Mesothelial cell of epicardium (in vitro differentiated cells): ENCODE data around the gene CFAP77. TPM values are rescaled to one million over a fixed set of nuclear protein-coding genes. Genes with fewer than 3 reads are reported as not detected.

Experiments used
- DNase-seq, 2 experiments: peaks; one replicate each; pipeline ENCODE4 v3.0.0; 2021; ENCODE audit warnings: low spot score in 2 of 2; ENCODE audit not compliant: unreplicated experiment in 2 of 2
- H3K27ac Mint-ChIP-seq: 2 replicates; pipeline ENCODE4 v1.8.0; 2021; ENCODE audit warnings: mixed read lengths
- H3K27me3 Mint-ChIP-seq: 2 replicates; pipeline ENCODE4 v1.8.0; 2021; ENCODE audit warnings: low read depth, mixed read lengths
- H3K36me3 Mint-ChIP-seq: 2 replicates; pipeline ENCODE4 v1.8.0; 2021; ENCODE audit warnings: mixed read lengths
- H3K4me1 Mint-ChIP-seq: 2 replicates; pipeline ENCODE4 v1.8.0; 2021; ENCODE audit warnings: mixed read lengths
- H3K4me3 Mint-ChIP-seq: 2 replicates; pipeline ENCODE4 v1.8.0; 2021; ENCODE audit warnings: mild to moderate bottlenecking, moderate library complexity, mixed read lengths
- H3K9me3 Mint-ChIP-seq: 2 replicates; pipeline ENCODE4 v1.8.0; 2021; ENCODE audit warnings: mixed read lengths
- total RNA-seq: library from RNA; stranded (reverse); gene quantifications from 3 replicates; pipeline ENCODE4 v1.2.1, GENCODE V29; 2021
- TF ChIP-seq, protein P1 (sequence below): fragments of 200-600 bp; sonication (generic); IDR thresholded peaks from one replicate; pipeline ENCODE4 v1.5.0; 2021; ENCODE audit warnings: antibody characterized with exemption; ENCODE audit not compliant: unreplicated experiment

Gene CFAP77
- total RNA-seq, 1 donor from 2014 or later: not detected

DNA sequence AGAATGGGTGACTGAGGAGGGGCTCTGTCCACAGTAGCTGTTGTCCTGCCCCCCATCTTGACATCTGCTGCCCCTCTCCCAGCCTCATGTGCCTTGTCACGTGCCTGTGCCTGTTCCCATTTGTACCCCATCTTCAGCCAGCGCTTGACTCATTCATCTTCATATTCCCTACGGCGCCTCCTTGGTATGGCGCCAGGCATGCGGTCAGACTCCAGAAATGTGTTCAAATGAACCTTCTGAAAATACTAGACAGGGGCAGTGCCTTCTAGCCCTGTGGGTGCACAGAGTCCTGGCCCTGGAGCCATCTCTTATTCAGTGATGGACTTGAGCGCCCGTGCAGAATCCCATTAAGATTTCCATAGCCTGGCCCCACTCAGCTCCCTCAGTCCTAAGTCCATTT lies 46.2 kb downstream of the CFAP77 start:
- Mint-ChIP-seq H3K4me1 (peaks cover 11% of the 10 kb centered on the region), H3K27me3 (peaks cover 43% of the 10 kb centered on the region), H3K4me3 (no peak overlapping the region), H3K27ac (no peak overlapping the region), H3K36me3 (no peaks in the 10 kb centered on the region), H3K9me3 (no peaks in the 10 kb centered on the region)
- no peak for DNase-seq
- TF ChIP-seq, protein P1, sequence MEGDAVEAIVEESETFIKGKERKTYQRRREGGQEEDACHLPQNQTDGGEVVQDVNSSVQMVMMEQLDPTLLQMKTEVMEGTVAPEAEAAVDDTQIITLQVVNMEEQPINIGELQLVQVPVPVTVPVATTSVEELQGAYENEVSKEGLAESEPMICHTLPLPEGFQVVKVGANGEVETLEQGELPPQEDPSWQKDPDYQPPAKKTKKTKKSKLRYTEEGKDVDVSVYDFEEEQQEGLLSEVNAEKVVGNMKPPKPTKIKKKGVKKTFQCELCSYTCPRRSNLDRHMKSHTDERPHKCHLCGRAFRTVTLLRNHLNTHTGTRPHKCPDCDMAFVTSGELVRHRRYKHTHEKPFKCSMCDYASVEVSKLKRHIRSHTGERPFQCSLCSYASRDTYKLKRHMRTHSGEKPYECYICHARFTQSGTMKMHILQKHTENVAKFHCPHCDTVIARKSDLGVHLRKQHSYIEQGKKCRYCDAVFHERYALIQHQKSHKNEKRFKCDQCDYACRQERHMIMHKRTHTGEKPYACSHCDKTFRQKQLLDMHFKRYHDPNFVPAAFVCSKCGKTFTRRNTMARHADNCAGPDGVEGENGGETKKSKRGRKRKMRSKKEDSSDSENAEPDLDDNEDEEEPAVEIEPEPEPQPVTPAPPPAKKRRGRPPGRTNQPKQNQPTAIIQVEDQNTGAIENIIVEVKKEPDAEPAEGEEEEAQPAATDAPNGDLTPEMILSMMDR: no peak

DNA sequence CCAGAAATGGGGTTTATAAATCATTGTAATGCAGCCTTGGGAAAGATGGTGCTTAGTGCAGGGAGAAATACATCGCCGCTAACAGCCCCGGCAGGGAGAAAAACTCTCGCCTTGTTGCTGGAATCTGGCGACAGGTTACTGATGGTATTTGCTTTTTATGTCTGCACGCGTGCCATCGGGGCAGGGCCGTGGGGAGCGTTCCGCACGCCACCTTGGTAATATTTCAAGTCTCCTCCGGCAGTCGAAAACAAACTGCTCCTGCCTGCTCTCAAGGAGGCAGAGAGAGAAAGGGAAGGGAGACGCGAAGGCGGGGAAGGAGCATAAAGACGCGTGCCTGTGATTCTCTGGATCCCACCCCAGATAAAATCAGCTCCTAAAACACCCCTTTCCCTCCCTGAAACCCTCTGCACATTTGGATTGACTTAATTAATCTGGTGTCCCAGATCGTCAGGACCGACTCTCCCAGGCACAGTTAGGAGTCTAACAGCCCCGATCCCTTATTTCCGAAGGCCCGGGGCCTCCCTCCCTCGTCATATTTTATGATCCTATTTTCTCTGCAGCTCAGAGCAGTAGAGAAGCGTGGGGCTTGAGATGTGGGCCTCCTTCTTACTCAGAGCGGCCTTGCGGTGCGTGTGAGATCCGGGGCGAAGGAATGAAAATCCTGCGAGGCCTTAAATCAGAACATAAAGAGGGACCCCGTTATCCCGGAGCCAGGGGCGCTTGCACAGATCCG lies 47.7 kb downstream of the CFAP77 start:
- TF ChIP-seq, protein P1: no peak
- Mint-ChIP-seq H3K4me3 (peak overlapping the region; percentile 53), H3K36me3 (no peaks in the 10 kb centered on the region), H3K4me1 (peaks cover 11% of the 10 kb centered on the region), H3K27ac (peak overlapping the region; percentile 87), H3K9me3 (no peaks in the 10 kb centered on the region), H3K27me3 (peaks cover 36% of the 10 kb centered on the region)
- peak in 1 of 2 experiments; percentile 53 for DNase-seq

DNA sequence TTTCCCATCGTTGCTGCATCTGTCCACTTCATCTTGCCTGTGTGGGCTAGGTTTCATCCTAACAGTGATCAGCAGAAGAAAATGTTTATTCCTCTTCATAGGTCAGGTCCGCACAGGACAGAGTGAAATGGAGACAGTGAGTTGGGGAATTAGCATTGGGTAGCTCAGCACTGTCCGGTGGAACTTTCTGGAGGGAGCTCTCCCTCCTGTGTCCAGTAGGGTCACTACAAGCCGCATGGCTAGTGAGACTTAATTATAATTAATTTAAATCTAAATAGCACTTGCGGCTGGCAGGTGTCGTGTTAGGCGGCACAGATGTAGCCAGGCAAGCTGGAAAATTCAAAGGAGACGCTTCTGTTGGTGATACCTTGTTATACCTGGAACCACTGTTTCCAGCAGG lies 48.4 kb downstream of the CFAP77 start:
- Mint-ChIP-seq H3K4me1 (peaks cover 11% of the 10 kb centered on the region), H3K36me3 (no peaks in the 10 kb centered on the region), H3K27me3 (peaks cover 34% of the 10 kb centered on the region), H3K9me3 (no peaks in the 10 kb centered on the region), H3K4me3 (no peak overlapping the region), H3K27ac (no peak overlapping the region)
- no peak for DNase-seq
- TF ChIP-seq, protein P1: no peak

DNA sequence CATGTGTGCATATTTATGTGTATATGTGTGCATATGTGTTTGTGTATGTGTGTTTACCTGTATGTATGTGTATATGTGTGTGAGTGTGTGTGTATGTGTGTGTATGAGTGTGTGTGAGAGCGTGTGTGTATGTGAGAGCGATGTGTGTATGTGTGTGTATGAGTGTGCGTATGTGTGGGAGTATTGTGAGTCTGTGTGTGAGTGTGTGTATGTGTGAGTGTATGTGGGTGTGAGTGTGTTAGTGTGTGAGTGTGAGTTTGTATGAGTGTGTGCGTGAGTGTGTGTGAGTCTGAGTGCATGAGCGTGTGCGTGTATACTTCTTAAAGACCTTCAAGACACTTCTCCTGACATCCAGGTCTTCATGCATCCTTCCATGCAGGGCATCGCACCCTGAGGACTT lies 49.6 kb downstream of the CFAP77 start:
- Mint-ChIP-seq H3K36me3 (no peaks in the 10 kb centered on the region), H3K27me3 (peaks cover 26% of the 10 kb centered on the region), H3K4me1 (peaks cover 11% of the 10 kb centered on the region), H3K4me3 (no peak overlapping the region), H3K27ac (no peak overlapping the region), H3K9me3 (no peaks in the 10 kb centered on the region)
- TF ChIP-seq, protein P1: no peak
- DNase-seq: no peak

DNA sequence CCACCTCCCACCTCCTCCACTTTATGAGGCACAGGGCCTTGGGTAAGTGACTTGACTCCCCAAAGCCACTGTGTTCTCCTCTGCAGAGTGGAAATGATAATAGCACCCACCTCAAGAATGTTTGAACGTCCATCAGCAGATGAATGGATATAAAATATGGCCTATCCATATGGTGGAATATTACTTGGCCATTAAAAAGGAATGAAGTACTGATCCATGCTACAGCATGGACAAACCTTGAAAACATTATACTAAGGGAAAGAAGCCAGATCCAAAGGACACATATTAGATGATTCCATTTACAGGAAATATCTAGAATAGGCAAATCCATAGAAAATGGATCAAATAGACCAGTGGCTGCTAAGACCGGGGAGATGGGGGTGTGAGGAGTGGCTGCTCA lies 50.2 kb downstream of the CFAP77 start:
- Mint-ChIP-seq H3K27ac (no peak overlapping the region), H3K27me3 (peaks cover 26% of the 10 kb centered on the region), H3K9me3 (no peaks in the 10 kb centered on the region), H3K4me1 (peaks cover 11% of the 10 kb centered on the region), H3K4me3 (no peak overlapping the region), H3K36me3 (no peaks in the 10 kb centered on the region)
- TF ChIP-seq, protein P1: no peak
- DNase-seq: no peak
